Uterus (tissue), 4 donors: ENCODE data around the gene SH2D3C. TPM values are rescaled to one million over a fixed set of nuclear protein-coding genes. Genes with fewer than 3 reads are reported as not detected.

Experiments used
- DNase-seq, 2 donors: peaks; one replicate each; pipeline ENCODE4 v3.0.0-alpha.2; 2019 to 2020
- H3K27ac ChIP-seq, 2 donors: fragments of 200-600 bp; sonication (generic); 1 replicate in 1 of 2; 2 replicates in 1 of 2; pipeline ENCODE4 v1.5.1; 2016 to 2018
- H3K27me3 ChIP-seq, 2 donors: fragments of 200-600 bp; sonication (generic); one replicate each; pipeline ENCODE4 v1.5.1; 2018 to 2019; ENCODE audit warnings: control low read depth in 1 of 2
- H3K36me3 ChIP-seq, 2 donors: fragments of 200-600 bp; sonication (generic); one replicate each; pipeline ENCODE4 v1.5.1; 2019; ENCODE audit warnings: control low read depth in 1 of 2
- H3K4me1 ChIP-seq, 2 donors: fragments of 200-600 bp; sonication (generic); one replicate each; pipeline ENCODE4 v1.5.1; 2018 to 2019; ENCODE audit warnings: control low read depth in 1 of 2
- H3K4me3 ChIP-seq, 2 donors: fragments of 200-600 bp; sonication (generic); 1 replicate in 1 of 2; 2 replicates in 1 of 2; pipeline ENCODE4 v1.5.1; 2018 to 2019; ENCODE audit warnings: mild to moderate bottlenecking in 1 of 2
- H3K9me3 ChIP-seq, 2 donors: fragments of 200-600 bp; sonication (generic); one replicate each; pipeline ENCODE4 v1.5.1; 2019; ENCODE audit warnings: control low read depth in 1 of 2
- POLR2A ChIP-seq, 2 donors: fragments of 450-650 bp; IDR thresholded peaks; one replicate each; pipeline ENCODE4 v1.6.1; 2016; ENCODE audit warnings: antibody characterized with exemption in 2 of 2, mild to moderate bottlenecking in 1 of 2, moderate library complexity in 1 of 2
- intact Hi-C: fragments of 100-400 bp; cut with DNase I; formaldehyde crosslinking; loops from one replicate; pipeline ENCODE4 v1.15.1; 2023; ENCODE audit warnings: low total_unique reads
- total RNA-seq, 4 donors: library from RNA; depleted of rRNA in 3 of 4; stranded (reverse); fragments of >200 nt in 3 of 4; gene quantifications; one replicate each; pipeline versions ENCODE4 v1.1.0 to v1.2.4, GENCODE V29; 2014 to 2023
- TF ChIP-seq, protein P1 (sequence below), 4 experiments: fragments of 200-600 bp in 2 of 4; fragments of 450-650 bp in 2 of 4; sonication (generic) in 2 of 4; IDR thresholded peaks; one replicate each; pipeline ENCODE4 v1.5.1; 2016 to 2019; ENCODE audit warnings: antibody characterized with exemption in 4 of 4, mild to moderate bottlenecking in 2 of 4, moderate library complexity in 1 of 4
- donor health status: DM: yes; HTN: yes; CAD: no.

SH2D3C gene
- total RNA-seq, 4 donors from 2014 or later: 3.6 to 38.1 (median 19.8) TPM

DNA sequence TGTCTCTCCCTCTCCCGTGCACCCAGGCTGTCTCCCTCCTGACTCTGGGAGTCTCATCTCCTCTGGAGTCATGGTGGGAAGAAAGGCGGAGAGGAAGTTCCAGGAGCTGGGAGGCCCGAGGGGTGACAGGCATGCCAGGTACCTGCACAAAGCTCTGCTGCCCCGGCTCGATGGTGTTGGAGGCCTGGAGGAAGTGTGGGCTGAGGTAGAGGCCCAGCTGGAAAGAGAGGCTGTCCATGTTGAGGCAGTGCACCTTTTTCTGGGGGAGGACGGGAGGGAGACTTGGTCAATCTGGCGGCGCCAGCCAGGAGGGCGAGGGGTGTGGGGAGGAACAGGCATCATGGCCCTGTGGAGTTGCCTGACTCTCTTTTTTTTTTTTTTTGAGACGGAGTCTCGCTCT, 40.1 kb upstream of the SH2D3C start:
- no peaks in the 10 kb centered on the region for H3K27me3 ChIP-seq
- intact Hi-C loops: no loop called here
- DNase-seq: no peak
- no peak overlapping the region for H3K4me3 ChIP-seq
- H3K4me1 ChIP-seq: no peaks in the 10 kb centered on the region
- H3K27ac ChIP-seq: no peak overlapping the region
- no peak for TF ChIP-seq POLR2A (IDR thresholded peaks at IDR 0.05)
- H3K9me3 ChIP-seq: no peaks in the 10 kb centered on the region
- no peaks in the 10 kb centered on the region for H3K36me3 ChIP-seq

DNA sequence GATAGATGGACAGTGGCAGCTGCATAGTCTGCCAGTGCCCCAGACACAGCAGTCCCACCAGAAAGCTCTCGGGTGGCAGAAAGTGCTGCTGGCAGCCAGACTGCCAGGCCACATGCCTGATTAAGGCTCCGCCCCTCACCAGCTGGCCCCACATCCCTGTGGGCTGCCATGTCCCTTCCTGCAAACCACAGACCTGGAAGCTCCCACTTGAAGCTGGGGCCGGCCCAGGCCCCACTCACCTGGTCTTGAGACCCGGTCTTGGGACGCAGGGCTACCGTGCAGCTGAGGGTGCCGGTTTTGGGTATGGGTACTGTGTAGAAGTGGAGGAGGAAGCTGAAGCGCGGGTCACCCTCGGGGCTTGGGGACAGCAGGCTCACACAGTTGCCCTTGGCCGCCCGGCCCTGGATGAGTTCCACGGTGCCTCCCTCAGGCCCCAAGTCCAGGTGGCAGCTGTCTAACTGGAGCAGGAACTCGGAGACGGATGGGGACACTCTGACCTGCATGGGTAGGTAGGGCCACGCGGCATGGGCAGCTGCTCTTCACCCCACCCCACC, 39.5 kb upstream of the SH2D3C start:
- H3K4me1 ChIP-seq: no peaks in the 10 kb centered on the region
- H3K4me3 ChIP-seq: no peak overlapping the region
- H3K36me3 ChIP-seq: no peaks in the 10 kb centered on the region
- no peaks in the 10 kb centered on the region for H3K27me3 ChIP-seq
- no peak overlapping the region for H3K27ac ChIP-seq
- no peak for DNase-seq
- intact Hi-C loops: no loop called here
- no peak for TF ChIP-seq POLR2A (IDR thresholded peaks at IDR 0.05)
- TF ChIP-seq, protein P1, sequence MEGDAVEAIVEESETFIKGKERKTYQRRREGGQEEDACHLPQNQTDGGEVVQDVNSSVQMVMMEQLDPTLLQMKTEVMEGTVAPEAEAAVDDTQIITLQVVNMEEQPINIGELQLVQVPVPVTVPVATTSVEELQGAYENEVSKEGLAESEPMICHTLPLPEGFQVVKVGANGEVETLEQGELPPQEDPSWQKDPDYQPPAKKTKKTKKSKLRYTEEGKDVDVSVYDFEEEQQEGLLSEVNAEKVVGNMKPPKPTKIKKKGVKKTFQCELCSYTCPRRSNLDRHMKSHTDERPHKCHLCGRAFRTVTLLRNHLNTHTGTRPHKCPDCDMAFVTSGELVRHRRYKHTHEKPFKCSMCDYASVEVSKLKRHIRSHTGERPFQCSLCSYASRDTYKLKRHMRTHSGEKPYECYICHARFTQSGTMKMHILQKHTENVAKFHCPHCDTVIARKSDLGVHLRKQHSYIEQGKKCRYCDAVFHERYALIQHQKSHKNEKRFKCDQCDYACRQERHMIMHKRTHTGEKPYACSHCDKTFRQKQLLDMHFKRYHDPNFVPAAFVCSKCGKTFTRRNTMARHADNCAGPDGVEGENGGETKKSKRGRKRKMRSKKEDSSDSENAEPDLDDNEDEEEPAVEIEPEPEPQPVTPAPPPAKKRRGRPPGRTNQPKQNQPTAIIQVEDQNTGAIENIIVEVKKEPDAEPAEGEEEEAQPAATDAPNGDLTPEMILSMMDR (IDR thresholded peaks at IDR 0.05): no peak
- H3K9me3 ChIP-seq: no peaks in the 10 kb centered on the region

DNA sequence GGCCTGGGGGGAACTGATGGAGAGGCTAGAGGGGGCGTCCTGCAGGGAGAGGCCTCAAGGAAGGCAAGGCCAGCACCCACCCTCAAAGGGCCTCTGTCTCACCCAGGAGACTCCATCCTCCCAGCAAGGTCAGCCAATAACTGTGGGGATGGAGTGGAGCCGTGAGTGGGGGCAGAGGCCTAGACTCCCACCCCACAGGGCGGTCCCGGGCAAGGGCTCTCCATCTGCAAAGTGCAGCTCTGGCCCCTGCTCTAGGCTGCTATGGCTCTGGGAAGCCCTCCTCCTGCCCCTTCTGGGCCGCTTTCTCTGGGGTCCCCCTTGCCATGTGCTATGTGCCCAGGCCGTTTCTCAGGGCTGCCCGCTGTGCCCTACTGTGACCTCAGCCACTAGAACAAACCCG, 38.3 kb upstream of the SH2D3C start:
- TF ChIP-seq, protein P1 (IDR thresholded peaks at IDR 0.05): no peak
- no peak for TF ChIP-seq POLR2A (IDR thresholded peaks at IDR 0.05)
- no peak for DNase-seq
- intact Hi-C loops: no loop called here
- no peaks in the 10 kb centered on the region for H3K4me1 ChIP-seq
- no peaks in the 10 kb centered on the region for H3K9me3 ChIP-seq
- no peak overlapping the region for H3K27ac ChIP-seq
- no peaks in the 10 kb centered on the region for H3K27me3 ChIP-seq
- no peaks in the 10 kb centered on the region for H3K36me3 ChIP-seq
- H3K4me3 ChIP-seq: no peak overlapping the region

DNA sequence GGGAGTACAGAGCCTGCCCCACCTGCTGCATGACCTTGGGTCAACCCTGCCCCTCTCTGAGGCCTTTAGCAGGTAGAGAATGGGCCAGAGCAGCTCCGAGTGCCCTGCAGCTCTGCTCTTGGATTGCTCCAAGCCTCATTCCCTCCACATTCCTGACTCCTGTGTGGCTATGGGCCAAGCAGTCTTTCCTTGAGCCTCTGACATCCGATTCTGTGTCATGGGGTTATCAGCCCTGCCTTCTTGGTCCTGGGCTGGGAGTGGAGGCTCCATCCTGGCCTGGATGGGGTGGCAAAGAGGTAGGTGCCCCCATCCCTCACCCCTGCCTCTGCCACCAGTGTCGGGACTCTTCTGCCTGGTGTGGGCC, 37.9 kb upstream of the SH2D3C start:
- no peak for DNase-seq
- Histone ChIP-seq H3K4me1 (no peaks in the 10 kb centered on the region), H3K36me3 (no peaks in the 10 kb centered on the region), H3K27ac (no peak overlapping the region), H3K4me3 (no peak overlapping the region), H3K27me3 (no peaks in the 10 kb centered on the region), H3K9me3 (no peaks in the 10 kb centered on the region)
- TF ChIP-seq, protein P1 (IDR thresholded peaks at IDR 0.05): no peak
- no peak for TF ChIP-seq POLR2A (IDR thresholded peaks at IDR 0.05)
- intact Hi-C loops: no loop called here

DNA sequence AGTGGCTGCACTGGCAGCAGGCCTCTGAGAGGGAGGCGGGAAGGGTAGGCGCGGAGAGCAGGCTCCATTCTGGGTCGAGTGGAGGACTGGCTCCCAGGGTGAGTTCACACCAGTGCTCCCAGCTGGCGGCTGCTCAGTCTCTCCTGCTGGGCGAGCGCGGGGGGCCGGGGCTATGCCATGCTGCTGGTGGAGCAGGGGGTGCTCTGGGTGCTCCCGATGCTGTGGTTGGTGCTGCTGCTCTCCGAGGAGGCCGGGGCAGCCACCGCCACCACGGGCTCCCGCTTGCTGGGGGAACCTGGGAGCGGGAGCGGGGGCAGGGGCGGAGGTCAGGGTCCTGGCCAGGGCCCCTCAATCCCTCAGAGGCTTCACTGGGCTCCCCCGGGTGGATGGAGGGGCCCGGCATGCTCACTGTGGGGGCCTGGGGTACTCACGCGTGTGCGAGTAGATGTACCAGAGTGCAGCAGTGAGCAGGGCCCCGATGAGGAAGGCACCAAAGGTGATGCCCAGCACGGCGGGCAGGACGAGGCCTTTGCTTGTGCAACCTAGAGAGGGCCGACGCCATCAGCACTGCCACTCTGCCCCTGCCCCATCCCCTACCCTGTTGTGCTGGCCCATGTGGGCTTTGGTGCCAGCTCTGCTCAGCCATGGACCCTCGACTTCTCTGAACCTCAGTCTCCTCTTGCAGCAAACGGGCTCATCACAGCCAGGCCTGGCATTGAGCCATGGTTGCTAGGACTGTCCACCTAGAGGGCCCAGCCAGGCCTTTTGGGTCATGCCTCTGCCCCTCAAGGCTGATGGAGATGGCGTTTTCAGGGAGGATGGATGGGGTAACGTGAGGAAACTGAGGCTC, 37.3 kb upstream of the SH2D3C start:
- no peaks in the 10 kb centered on the region for H3K27me3 ChIP-seq
- H3K27ac ChIP-seq: no peak overlapping the region
- H3K9me3 ChIP-seq: no peaks in the 10 kb centered on the region
- no peak for DNase-seq
- TF ChIP-seq, protein P1 (IDR thresholded peaks at IDR 0.05): no peak
- TF ChIP-seq POLR2A (IDR thresholded peaks at IDR 0.05): no peak
- intact Hi-C loops: no loop called here
- H3K4me3 ChIP-seq: no peak overlapping the region
- H3K36me3 ChIP-seq: no peaks in the 10 kb centered on the region
- no peaks in the 10 kb centered on the region for H3K4me1 ChIP-seq
